ENCODE measurements around the gene CAMTA1.

DNA sequence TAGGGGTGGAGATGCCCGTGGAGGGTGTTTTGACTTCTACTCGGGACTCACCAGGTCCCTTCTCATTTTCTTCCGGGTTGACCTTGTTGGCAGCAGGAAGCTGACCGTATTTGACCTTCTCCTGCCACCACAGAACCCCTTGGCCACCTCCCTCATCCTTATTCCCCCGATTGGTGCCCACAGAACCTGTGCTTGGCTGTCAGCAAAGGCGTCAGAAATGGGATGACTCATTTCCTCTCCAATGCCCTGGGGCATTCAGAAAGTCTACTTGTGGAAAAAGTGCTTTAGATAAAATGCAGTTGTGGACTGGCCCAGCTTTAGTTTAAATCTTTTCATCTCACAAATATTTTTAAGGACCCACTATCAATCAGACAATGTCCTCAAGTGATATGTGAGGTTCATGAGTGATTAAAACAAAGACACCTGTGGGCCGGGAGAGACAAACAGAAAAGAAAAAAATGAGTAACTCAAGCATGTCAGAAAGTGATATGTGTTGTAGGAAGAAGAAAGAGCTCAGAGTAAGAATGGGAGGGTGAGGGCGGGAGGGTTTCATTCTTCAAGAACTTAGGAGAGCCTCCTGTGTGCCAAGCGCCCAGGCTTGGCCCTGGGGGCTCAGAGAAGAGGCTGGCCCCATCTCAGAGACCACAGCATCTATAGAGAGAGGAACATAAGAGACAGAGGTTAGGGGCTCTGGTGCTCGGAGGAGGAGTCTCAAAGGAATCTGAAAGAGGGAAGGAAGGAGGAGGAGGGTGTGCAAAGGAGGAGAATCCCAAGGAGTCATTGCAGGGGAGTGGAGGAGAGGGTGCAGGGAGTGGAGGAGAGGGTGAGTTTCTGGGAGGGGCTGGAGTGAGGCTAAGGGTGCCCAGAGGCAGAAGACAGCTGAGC is 764.3 kb downstream of the CAMTA1 start:
- TF ChIP-seq EZH2phosphoT487 (IDR thresholded peaks at IDR 0.05; ENCODE audit: low read depth, severe bottlenecking, unreplicated experiment) (no peak), EZH2 (IDR thresholded peaks at IDR 0.05; ENCODE audit: borderline replicate concordance) (no peak)
- TF ChIP-seq, protein P1, sequence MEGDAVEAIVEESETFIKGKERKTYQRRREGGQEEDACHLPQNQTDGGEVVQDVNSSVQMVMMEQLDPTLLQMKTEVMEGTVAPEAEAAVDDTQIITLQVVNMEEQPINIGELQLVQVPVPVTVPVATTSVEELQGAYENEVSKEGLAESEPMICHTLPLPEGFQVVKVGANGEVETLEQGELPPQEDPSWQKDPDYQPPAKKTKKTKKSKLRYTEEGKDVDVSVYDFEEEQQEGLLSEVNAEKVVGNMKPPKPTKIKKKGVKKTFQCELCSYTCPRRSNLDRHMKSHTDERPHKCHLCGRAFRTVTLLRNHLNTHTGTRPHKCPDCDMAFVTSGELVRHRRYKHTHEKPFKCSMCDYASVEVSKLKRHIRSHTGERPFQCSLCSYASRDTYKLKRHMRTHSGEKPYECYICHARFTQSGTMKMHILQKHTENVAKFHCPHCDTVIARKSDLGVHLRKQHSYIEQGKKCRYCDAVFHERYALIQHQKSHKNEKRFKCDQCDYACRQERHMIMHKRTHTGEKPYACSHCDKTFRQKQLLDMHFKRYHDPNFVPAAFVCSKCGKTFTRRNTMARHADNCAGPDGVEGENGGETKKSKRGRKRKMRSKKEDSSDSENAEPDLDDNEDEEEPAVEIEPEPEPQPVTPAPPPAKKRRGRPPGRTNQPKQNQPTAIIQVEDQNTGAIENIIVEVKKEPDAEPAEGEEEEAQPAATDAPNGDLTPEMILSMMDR (IDR thresholded peaks at IDR 0.05; ENCODE audit: poor library complexity), result no peak

All from hepatocyte (in vitro differentiated cells).